A549 (cell line): ENCODE data around the gene ATRX. TPM values are rescaled to one million over a fixed set of nuclear protein-coding genes. Genes with fewer than 3 reads are reported as not detected.
"Not testable (repeated sequence)": the region's sequence is repeated elsewhere in the genome, so short reads cannot be mapped to it uniquely, and the experiment has no call there.

ENCODE experiments used
- ATAC-seq, 2 experiments: fragments of 200-7000 bp in 1 of 2; fragments of >200 bp in 1 of 2; cut with Nextera tagmentation in 1 of 2; cut with Tn5 transposase in 1 of 2; 3 replicates each; pipeline versions ENCODE4 v1.8.0 to v1.9.1; 2018 to 2020; ENCODE audit warnings: mild to moderate bottlenecking in 1 of 2, moderate library complexity in 1 of 2
- CTCF ChIA-PET: fragments of 300-600 bp; sonication (Branson Sonifier 250); formaldehyde crosslinking; extraction: SDS; loops from one replicate; lab custom pipeline; 2021; ENCODE audit warnings: antibody characterized with exemption, inconsistent platforms; lab: Yijun Ruan, JAX
- POLR2A ChIA-PET: fragments of 350-600 bp; formaldehyde crosslinking; extraction: SDS; loops from one replicate; lab custom pipeline; 2021; ENCODE audit warnings: antibody characterized with exemption, inconsistent platforms; lab: Yijun Ruan, JAX
- DNase-seq, 2 experiments: peaks; one replicate each; pipeline versions ENCODE4 v3.0.0 to v3.0.0-alpha.2; 2011 to 2016; ENCODE audit warnings: low read depth in 1 of 2, low spot score in 1 of 2
- FAIRE-seq: peaks from 2 replicates; lab custom pipeline; 2011; peaks lifted over from hg19 to GRCh38; lab: Jason Lieb, UNC
- H3K27ac ChIP-seq, 2 experiments: fragments of >200 bp; sonication (Bioruptor Twin); formaldehyde crosslinking; 3 replicates each; pipeline ENCODE4 v1.5.1; 2016 to 2017
- H3K4me1 ChIP-seq: fragments of >200 bp; sonication (Bioruptor Twin); formaldehyde crosslinking; 3 replicates; pipeline ENCODE4 v1.6.1; 2016
- H3K4me2 ChIP-seq: fragments of >200 bp; sonication (Bioruptor Twin); formaldehyde crosslinking; 3 replicates; pipeline ENCODE4 v1.6.1; 2016
- H3K4me3 ChIP-seq: fragments of >200 bp; sonication (Bioruptor Twin); formaldehyde crosslinking; 3 replicates; pipeline ENCODE4 v1.5.1; 2016
- H3K9me3 ChIP-seq: fragments of >200 bp; sonication (Bioruptor Twin); formaldehyde crosslinking; 3 replicates; pipeline ENCODE4 v1.6.1; 2016
- E2F6 ChIP-seq: IDR thresholded peaks from 2 replicates; pipeline ENCODE4 v1.6.1; 2012; ENCODE audit warnings: low read depth, borderline replicate concordance
- ELK1 ChIP-seq: fragments of 150-350 bp; IDR thresholded peaks from 2 replicates; pipeline ENCODE4 v1.6.1; 2014; ENCODE audit warnings: low read depth, mild to moderate bottlenecking, low read length
- FOSL2 ChIP-seq, 2 experiments: fragments of 450-650 bp in 1 of 2; fragments of >200 bp in 1 of 2; sonication (Bioruptor Twin) in 1 of 2; formaldehyde crosslinking; IDR thresholded peaks; 2 replicates each; pipeline versions ENCODE4 v1.5.0 to v1.6.1; 2016 to 2020; ENCODE audit warnings: mild to moderate bottlenecking in 1 of 2, moderate library complexity in 1 of 2
- GATA3 ChIP-seq: IDR thresholded peaks from 2 replicates; pipeline ENCODE4 v1.6.1; 2012; ENCODE audit warnings: borderline replicate concordance
- HDAC2 ChIP-seq: fragments of 200-600 bp; sonication (generic); IDR thresholded peaks from 2 replicates; pipeline ENCODE4 v1.6.1; 2016
- HOXA7 ChIP-seq: fragments of 250-450 bp; sonication (Bioruptor Pico); IDR thresholded peaks from 2 replicates; pipeline ENCODE4 v1.5.0; 2020; ENCODE audit warnings: mild to moderate bottlenecking, moderate library complexity
- JUN ChIP-seq, 2 experiments: fragments of >200 bp; sonication (Bioruptor Twin); formaldehyde crosslinking; IDR thresholded peaks; 2 replicates in 1 of 2; 3 replicates in 1 of 2; pipeline ENCODE4 v1.6.1; 2016 to 2017
- NPAS2 ChIP-seq: fragments of 250-450 bp; sonication (Bioruptor Pico); IDR thresholded peaks from 2 replicates; pipeline ENCODE4 v1.8.0; 2022; ENCODE audit warnings: mild to moderate bottlenecking, moderate library complexity, borderline replicate concordance
- PHF8 ChIP-seq: fragments of 200-600 bp; sonication (generic); IDR thresholded peaks from 2 replicates; pipeline ENCODE4 v1.6.1; 2016; ENCODE audit warnings: low read depth, mild to moderate bottlenecking, antibody characterized with exemption, moderate library complexity, borderline replicate concordance
- REST ChIP-seq: fragments of 200-600 bp; sonication (generic); IDR thresholded peaks from 2 replicates; pipeline ENCODE4 v1.6.1; 2016; ENCODE audit warnings: antibody characterized with exemption, mild to moderate bottlenecking, moderate library complexity
- RFX5 ChIP-seq: fragments of 450-650 bp; IDR thresholded peaks from 2 replicates; pipeline ENCODE4 v1.7.1; 2014; ENCODE audit warnings: antibody characterized with exemption, mild to moderate bottlenecking, moderate library complexity
- TFCP2L1 ChIP-seq: fragments of 250-450 bp; sonication (Bioruptor Pico); IDR thresholded peaks from 2 replicates; pipeline ENCODE4 v1.5.0; 2021; ENCODE audit warnings: mild to moderate bottlenecking
- WGBS: methylation state at CpG from one replicate; pipeline ENCODE4 v1.1.6; 2017; ENCODE audit errors: missing lambda C conversion rate; 5-methylcytosine and 5-hydroxymethylcytosine counted together
- polyA plus RNA-seq, 4 experiments: library from polyadenylated mRNA; depleted of rRNA in 3 of 4; stranded (reverse); fragments of >200 nt; fragmentation: RNase III in 1 of 4; extraction: RNeasy Plus Mini Kit Qiagen cat#74134 plus additional on column Dnase treatment in 1 of 4; gene quantifications; 2 replicates in 3 of 4; 3 replicates in 1 of 4; pipeline ENCODE4 v1.2.3, GENCODE V29; 2011 to 2017

ATRX gene
- polyA plus RNA-seq, 2 of the 4 experiments (the other 2 are of a cell fraction): 34.7 to 97.1 TPM

- TF ChIP-seq REST: no peak
- TF ChIP-seq HDAC2: no peak
- TF ChIP-seq HOXA7: no peak
- no peak for TF ChIP-seq JUN (IDR thresholded peaks at IDR 0.05)
- TF ChIP-seq E2F6: no peak
- no peak for TF ChIP-seq FOSL2 (IDR thresholded peaks at IDR 0.05)
- no peak for TF ChIP-seq FOSL2 (CRISPR knock-in tag; IDR thresholded peaks at IDR 0.05)
Measured at GRCh38 chrX:77622672-77623071, 163.3 kb downstream of the ATRX start (continued).

DNA sequence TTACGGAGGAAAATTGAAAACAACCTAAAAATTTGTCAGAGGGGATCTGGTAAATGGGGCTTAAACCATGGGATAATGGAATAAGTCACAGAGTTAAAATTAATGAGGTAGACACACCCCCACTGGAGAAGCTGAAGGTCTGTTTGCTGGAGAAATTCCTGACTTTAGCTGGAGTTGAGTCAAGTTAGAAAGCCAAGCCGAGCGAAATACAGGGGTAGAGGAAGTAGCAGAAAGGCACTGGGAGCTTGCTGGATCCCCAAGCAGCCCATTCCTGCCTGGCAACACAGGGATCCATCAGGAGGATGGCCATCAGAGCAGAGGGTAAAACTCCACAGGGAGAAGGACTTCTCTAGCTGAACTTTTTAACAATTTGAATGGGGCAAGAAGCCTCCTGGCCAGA is 163.8 kb downstream of the ATRX start:
- H3K9me3 ChIP-seq: no peaks in the 10 kb centered on the region
- CTCF ChIA-PET: no interaction called here
- POLR2A ChIA-PET: no interaction called here
- no peak for FAIRE-seq
- H3K4me3 ChIP-seq: no peak overlapping the region
- 93% methylated on average over 3 of the region's 3 CpGs for WGBS
- ATAC-seq: no peak
- DNase-seq: no peak
- no peak overlapping the region for H3K4me2 ChIP-seq
- H3K4me1 ChIP-seq: no peaks in the 10 kb centered on the region
- no peak overlapping the region for H3K27ac ChIP-seq
- TF ChIP-seq HDAC2 (no peak), RFX5 (no peak), ELK1 (no peak), PHF8 (no peak), NPAS2 (no peak), GATA3 (no peak), TFCP2L1 (CRISPR knock-in tag) (no peak)

DNA sequence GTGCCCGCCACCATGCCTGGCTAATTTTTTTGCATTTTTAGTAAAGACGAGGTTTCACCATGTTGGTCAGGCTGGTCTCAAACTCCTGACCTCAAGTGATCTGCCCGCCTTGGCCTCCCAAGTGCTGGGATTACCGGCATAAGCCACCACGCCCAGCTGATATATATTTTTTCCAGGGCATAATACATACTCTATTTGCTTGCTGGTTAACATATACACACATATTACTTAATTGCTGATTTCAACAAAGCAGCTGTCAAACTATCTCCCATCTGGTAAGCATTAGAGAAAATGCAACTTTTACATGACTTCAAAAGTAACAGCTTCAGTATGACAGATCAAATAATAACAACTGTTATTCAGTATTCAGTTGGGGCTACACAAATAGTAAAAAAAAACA is 164.6 kb downstream of the ATRX start:
- POLR2A ChIA-PET, H3K9me3 ChIP-seq, FAIRE-seq, H3K4me3 ChIP-seq, DNase-seq, CTCF ChIA-PET, H3K27ac ChIP-seq, H3K4me2 ChIP-seq, ATAC-seq, H3K4me1 ChIP-seq: not testable (repeated sequence)
- WGBS: 87% methylated on average over 5 of the region's 5 CpGs

DNA sequence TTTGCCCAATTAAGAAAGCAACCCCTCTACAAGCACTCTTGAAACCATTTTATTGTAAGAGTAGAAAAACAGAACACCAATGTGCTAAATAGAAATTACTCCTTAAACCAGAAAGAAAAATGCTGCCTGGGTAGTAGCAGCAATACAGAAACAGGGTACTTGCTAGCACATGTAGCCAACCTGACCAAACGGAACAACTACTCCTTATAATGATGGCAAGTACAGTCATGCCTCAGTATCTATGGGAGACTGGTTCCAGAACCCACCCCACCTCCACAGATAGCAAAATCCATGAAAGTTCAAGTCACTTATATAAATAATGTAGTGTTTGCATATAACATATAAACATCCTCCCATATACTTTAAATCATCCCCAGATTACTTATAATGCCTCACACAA is 168.8 kb downstream of the ATRX start:
- FAIRE-seq (peak; percentile 79), DNase-seq (no peak), ATAC-seq (no peak)
- Histone ChIP-seq H3K9me3 (no peaks in the 10 kb centered on the region), H3K4me2 (no peak overlapping the region), H3K4me3 (no peak overlapping the region), H3K27ac (no peak overlapping the region), H3K4me1 (no peaks in the 10 kb centered on the region)
- CTCF ChIA-PET: no interaction called here
- WGBS: 76% methylated on average over 1 of the region's 1 CpG
- POLR2A ChIA-PET: no interaction called here
- TF ChIP-seq REST: no peak
